ENCODE results near the gene RGS9. TPM values are rescaled to one million over a fixed set of nuclear protein-coding genes. Genes with fewer than 3 reads are reported as not detected.
"Not testable (repeated sequence)": the region's sequence is repeated elsewhere in the genome, so short reads cannot be mapped to it uniquely, and the experiment has no call there.

Gene RGS9
- total RNA-seq, 4 donors from 2014 or later = 1.2 to 4.4 (median 2.8) TPM

DNA sequence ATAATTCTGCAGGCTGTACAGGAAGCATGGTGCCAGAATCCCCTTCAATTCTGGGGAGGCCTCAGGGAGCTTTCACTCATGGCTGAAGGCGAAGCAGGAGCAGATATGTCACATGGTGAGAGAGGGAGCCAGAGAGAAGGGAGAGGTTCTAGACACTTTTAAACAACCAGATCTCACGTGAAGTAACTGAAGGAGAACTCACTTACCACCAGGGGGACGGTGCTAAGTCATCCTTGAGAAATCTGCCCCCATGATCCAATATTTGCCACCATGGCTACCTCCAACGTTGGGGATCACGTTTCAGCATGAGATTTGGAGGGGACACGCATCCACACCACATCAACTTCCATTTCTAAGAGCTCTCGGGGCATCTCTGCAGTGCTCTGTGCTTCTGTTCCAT, 43.2 kb upstream of the RGS9 start:
- no peak overlapping the region for H3K4me3 ChIP-seq
- in situ Hi-C loops (cut with MboI; ENCODE audit: low sequenced_read_pairs in 4 of 4) (loop anchor here in 2 of 4 donors (25.0 kb wide), 2 partner anchors 93 to 132 kb away; no protein-coding TSS in a partner anchor), intact Hi-C loops (cut with DNase I; ENCODE audit: low total_unique reads) (no loop called here)
- no peak for TF ChIP-seq POLR2A (IDR thresholded peaks at IDR 0.05)
- TF ChIP-seq, protein P1, sequence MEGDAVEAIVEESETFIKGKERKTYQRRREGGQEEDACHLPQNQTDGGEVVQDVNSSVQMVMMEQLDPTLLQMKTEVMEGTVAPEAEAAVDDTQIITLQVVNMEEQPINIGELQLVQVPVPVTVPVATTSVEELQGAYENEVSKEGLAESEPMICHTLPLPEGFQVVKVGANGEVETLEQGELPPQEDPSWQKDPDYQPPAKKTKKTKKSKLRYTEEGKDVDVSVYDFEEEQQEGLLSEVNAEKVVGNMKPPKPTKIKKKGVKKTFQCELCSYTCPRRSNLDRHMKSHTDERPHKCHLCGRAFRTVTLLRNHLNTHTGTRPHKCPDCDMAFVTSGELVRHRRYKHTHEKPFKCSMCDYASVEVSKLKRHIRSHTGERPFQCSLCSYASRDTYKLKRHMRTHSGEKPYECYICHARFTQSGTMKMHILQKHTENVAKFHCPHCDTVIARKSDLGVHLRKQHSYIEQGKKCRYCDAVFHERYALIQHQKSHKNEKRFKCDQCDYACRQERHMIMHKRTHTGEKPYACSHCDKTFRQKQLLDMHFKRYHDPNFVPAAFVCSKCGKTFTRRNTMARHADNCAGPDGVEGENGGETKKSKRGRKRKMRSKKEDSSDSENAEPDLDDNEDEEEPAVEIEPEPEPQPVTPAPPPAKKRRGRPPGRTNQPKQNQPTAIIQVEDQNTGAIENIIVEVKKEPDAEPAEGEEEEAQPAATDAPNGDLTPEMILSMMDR (IDR thresholded peaks at IDR 0.05 in 4 of 5, conservative IDR thresholded peaks at IDR 0.05 in 1 of 5) = no peak
- H3K4me1 ChIP-seq = peaks cover 0 to under 1% of the 10 kb centered on the region in 2 donors
- no peak for DNase-seq
- H3K27me3 ChIP-seq = no peaks in the 10 kb centered on the region
- no peaks in the 10 kb centered on the region for H3K9me3 ChIP-seq
- no peak overlapping the region for H3K27ac ChIP-seq
- no peak for ATAC-seq
- H3K36me3 ChIP-seq = no peaks in the 10 kb centered on the region

DNA sequence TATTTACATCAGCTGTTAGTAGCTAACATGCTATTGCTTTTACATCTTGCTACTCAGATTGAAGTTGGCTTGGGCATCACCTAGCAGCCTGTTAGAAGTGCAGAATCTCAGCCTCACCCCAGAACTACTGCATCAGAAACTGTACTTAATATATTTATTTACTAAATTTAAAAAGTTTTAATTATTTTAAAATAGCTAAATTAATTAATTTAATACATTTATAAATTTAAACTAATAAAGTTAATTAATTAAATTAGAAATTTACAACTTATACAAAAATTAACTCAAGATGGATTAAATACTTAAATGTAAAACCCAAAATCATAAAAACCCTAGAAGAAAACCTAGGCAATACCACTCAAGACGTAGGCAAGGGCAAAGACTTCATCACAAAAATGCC, 41.7 kb upstream of the RGS9 start:
- in situ Hi-C loops (cut with MboI; ENCODE audit: low sequenced_read_pairs in 4 of 4) = loop anchor here in 2 of 4 donors (25.0 kb wide), 2 partner anchors 92 to 133 kb away; no protein-coding TSS in a partner anchor
- intact Hi-C loops (cut with DNase I; ENCODE audit: low total_unique reads) = no loop called here
- no peak for ATAC-seq
- peaks cover 5 to 10% of the 10 kb centered on the region in 2 donors for H3K4me1 ChIP-seq
- H3K4me3 ChIP-seq = no peak overlapping the region
- H3K27me3 ChIP-seq = no peaks in the 10 kb centered on the region
- H3K9me3 ChIP-seq = no peaks in the 10 kb centered on the region
- TF ChIP-seq, protein P1 (IDR thresholded peaks at IDR 0.05 in 4 of 5, conservative IDR thresholded peaks at IDR 0.05 in 1 of 5) = no peak
- no peak for TF ChIP-seq POLR2A (IDR thresholded peaks at IDR 0.05)
- no peaks in the 10 kb centered on the region for H3K36me3 ChIP-seq
- no peak for DNase-seq
- no peak overlapping the region for H3K27ac ChIP-seq

DNA sequence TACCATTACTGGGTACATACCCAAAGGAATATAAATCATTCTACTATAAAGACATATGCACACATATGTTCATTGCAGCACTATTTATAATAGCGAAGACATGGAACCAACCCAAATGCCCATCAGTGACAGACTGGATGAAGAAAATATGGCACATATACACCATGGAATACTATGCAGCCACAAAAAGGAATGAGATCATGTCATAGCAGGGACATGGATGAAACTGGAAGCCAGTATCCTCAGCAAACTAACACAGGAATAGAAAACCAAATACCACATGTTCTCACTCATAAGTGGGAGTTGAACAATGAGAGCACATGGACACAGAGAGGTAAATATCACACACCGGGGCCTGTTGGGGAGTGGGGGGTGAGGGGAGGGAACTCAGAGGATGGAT, 40.8 kb upstream of the RGS9 start:
- intact Hi-C loops (cut with DNase I; ENCODE audit: low total_unique reads); DNase-seq; H3K27me3 ChIP-seq; H3K4me3 ChIP-seq; H3K27ac ChIP-seq; H3K36me3 ChIP-seq; ATAC-seq; H3K9me3 ChIP-seq: not testable (repeated sequence)
- in situ Hi-C loops (cut with MboI; ENCODE audit: low sequenced_read_pairs in 4 of 4) = loop anchor here in 2 of 4 donors (25.0 kb wide), 2 partner anchors 91 to 134 kb away; no protein-coding TSS in a partner anchor
- H3K4me1 ChIP-seq = peaks cover 10 to 16% of the 10 kb centered on the region in 2 donors

DNA sequence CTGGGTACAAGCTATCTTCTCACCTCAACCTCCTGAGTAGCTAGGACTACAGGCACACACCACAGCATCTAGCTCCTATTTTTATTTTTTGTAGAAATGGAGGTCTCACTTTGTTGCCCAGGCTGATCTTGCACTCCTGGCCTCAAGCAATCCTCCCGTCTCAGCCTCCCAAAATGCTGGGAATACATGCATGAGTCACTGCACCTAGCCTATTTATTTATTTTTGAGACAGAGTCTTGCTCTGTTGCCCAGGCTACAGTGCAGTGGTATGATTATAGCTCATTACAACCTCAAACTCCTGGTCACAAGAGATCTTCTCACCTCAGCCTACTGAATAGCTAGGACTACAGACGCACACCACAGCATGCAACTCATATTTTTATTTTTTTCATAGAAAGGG, 40.1 kb upstream of the RGS9 start:
- Histone ChIP-seq H3K27me3 (no peaks in the 10 kb centered on the region), H3K4me3 (no peak overlapping the region), H3K27ac (no peak overlapping the region), H3K4me1 (peaks cover 11 to 16% of the 10 kb centered on the region in 2 donors), H3K36me3 (no peaks in the 10 kb centered on the region), H3K9me3 (no peaks in the 10 kb centered on the region)
- in situ Hi-C loops (cut with MboI; ENCODE audit: low sequenced_read_pairs in 4 of 4) = loop anchor here in 2 of 4 donors (25.0 kb wide), 2 partner anchors 90 to 135 kb away; no protein-coding TSS in a partner anchor
- TF ChIP-seq POLR2A (IDR thresholded peaks at IDR 0.05) = no peak
- TF ChIP-seq, protein P1 (IDR thresholded peaks at IDR 0.05 in 4 of 5, conservative IDR thresholded peaks at IDR 0.05 in 1 of 5) = no peak
- no peak for ATAC-seq
- intact Hi-C loops (cut with DNase I; ENCODE audit: low total_unique reads) = no loop called here
- no peak for DNase-seq

DNA sequence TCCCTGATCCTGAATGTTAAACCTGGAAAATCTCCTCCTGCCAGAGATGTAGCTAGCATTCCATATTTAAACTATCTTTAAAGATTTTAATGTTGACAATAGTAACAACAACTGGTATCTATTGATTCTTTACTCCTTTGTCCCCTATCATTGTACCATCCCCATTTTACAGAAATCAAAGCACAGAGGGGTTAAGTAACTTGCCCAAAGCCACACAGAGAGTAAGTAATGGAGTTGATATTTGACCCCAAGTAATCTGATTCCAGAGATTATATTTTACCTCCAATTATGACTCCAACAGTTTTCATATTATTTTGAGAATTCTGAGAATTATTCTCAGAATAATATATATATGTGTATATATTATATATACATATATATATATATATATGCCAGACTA, 37.7 kb upstream of the RGS9 start:
- Histone ChIP-seq H3K4me3 (no peak overlapping the region), H3K36me3 (no peaks in the 10 kb centered on the region), H3K4me1 (peaks cover 11 to 16% of the 10 kb centered on the region in 2 donors), H3K9me3 (no peaks in the 10 kb centered on the region), H3K27me3 (no peaks in the 10 kb centered on the region), H3K27ac (peak overlapping the region in 1 of 4 donors; percentile 3)
- in situ Hi-C loops (cut with MboI; ENCODE audit: low sequenced_read_pairs in 4 of 4) (loop anchor here in 2 of 4 donors (25.0 kb wide), 2 partner anchors 88 to 137 kb away; no protein-coding TSS in a partner anchor), intact Hi-C loops (cut with DNase I; ENCODE audit: low total_unique reads) (no loop called here)
- ATAC-seq (no peak), DNase-seq (no peak)
- TF ChIP-seq, protein P1 (IDR thresholded peaks at IDR 0.05 in 4 of 5, conservative IDR thresholded peaks at IDR 0.05 in 1 of 5) = no peak
- no peak for TF ChIP-seq POLR2A (IDR thresholded peaks at IDR 0.05)

All from gastrocnemius medialis (tissue), 4 donors.